GM12878 (cell line): ENCODE measurements around the gene CTSW. TPM values are rescaled to one million over a fixed set of nuclear protein-coding genes. Genes with fewer than 3 reads are reported as not detected.

ENCODE experiments used
- ATAC-seq: fragments of 200-7000 bp; cut with Tn5 transposase; 3 replicates; pipeline ENCODE4 v1.9.1; 2020; ENCODE audit warnings: mild to moderate bottlenecking, moderate library complexity
- BruUV-seq: library from RNA; stranded (reverse); fragments of 400-500 nt; replicated peaks from 2 replicates; lab custom pipeline; 2021; lab: Mats Ljungman, UMichigan
- CTCF ChIA-PET: fragments of 300-600 bp; sonication (Branson Sonifier 250); formaldehyde crosslinking; extraction: SDS; loops from one replicate; lab custom pipeline; 2021; ENCODE audit warnings: inconsistent platforms; lab: Yijun Ruan, JAX
- POLR2A ChIA-PET: fragments of 350-600 bp; formaldehyde crosslinking; extraction: SDS; loops from one replicate; lab custom pipeline; 2021; ENCODE audit warnings: inconsistent platforms; lab: Charles Lee
- RAD21 ChIA-PET: fragments of 300-600 bp; sonication (Branson Sonifier 250); formaldehyde crosslinking; loops from one replicate; lab custom pipeline; 2023; ENCODE audit warnings: antibody characterized with exemption; ENCODE audit not compliant: unreplicated experiment; lab: Charles Lee
- SMC1A ChIA-PET: fragments of 300-600 bp; sonication (Branson Sonifier 250); formaldehyde crosslinking; loops from one replicate; lab custom pipeline; 2023; ENCODE audit not compliant: unreplicated experiment, uncharacterized antibody; lab: Charles Lee
- DNase-seq: peaks from one replicate; pipeline ENCODE4 v3.0.0-alpha.2; 2011; ENCODE audit warnings: low read depth, low spot score
- FAIRE-seq: peaks from 3 replicates; lab custom pipeline; 2011; peaks lifted over from hg19 to GRCh38; lab: Jason Lieb, UNC
- H2AFZ ChIP-seq: 2 replicates; pipeline ENCODE4 v1.6.0; 2011; ENCODE audit warnings: low read depth, low read length, control low read depth; ENCODE audit not compliant: control insufficient read depth
- H3K27ac ChIP-seq: 2 replicates; pipeline ENCODE4 v1.5.1; 2011; ENCODE audit warnings: control low read depth; ENCODE audit not compliant: control insufficient read depth, insufficient read depth
- H3K27me3 ChIP-seq, 2 experiments: replicated peaks in 1 of 2; 2 replicates each; pipeline versions ENCODE4 v1.6.0 to v1.6.1; 2011; ENCODE audit warnings: low read length in 1 of 2; ENCODE audit not compliant: control insufficient read depth in 2 of 2, insufficient read depth in 2 of 2
- H3K36me3 ChIP-seq, 2 experiments: 2 replicates each; pipeline ENCODE4 v1.5.1; 2011; ENCODE audit warnings: low read length in 1 of 2; ENCODE audit not compliant: control insufficient read depth in 2 of 2, insufficient read depth in 2 of 2
- H3K4me1 ChIP-seq: 2 replicates; pipeline ENCODE4 v1.6.1; 2011; ENCODE audit warnings: mild to moderate bottlenecking, low read length, moderate library complexity, mixed read lengths; ENCODE audit not compliant: control insufficient read depth, insufficient read depth
- H3K4me2 ChIP-seq: 2 replicates; pipeline ENCODE4 v1.6.0; 2011; ENCODE audit warnings: control low read depth; ENCODE audit not compliant: control insufficient read depth, insufficient read depth
- H3K4me3 ChIP-seq: fragments of 200-600 bp; sonication (generic); 2 replicates; pipeline ENCODE4 v1.5.1; 2016
- H3K79me2 ChIP-seq: 2 replicates; pipeline ENCODE4 v1.6.0; 2011; ENCODE audit warnings: low read length; ENCODE audit not compliant: control insufficient read depth, insufficient read depth
- H3K9ac ChIP-seq: 2 replicates; pipeline ENCODE4 v1.8.0; 2011; ENCODE audit warnings: low read length, control low read depth, mixed read lengths; ENCODE audit not compliant: control insufficient read depth, insufficient read depth
- H3K9me3 ChIP-seq: replicated peaks from 3 replicates; pipeline ENCODE4 v1.5.1; 2011; ENCODE audit warnings: mild to moderate bottlenecking, low read length; ENCODE audit not compliant: control insufficient read depth, insufficient read depth
- H4K20me1 ChIP-seq: 2 replicates; pipeline ENCODE4 v1.6.0; 2011; ENCODE audit not compliant: control insufficient read depth, insufficient read depth
- BCLAF1 ChIP-seq: fragments of 450-650 bp; IDR thresholded peaks from 2 replicates; pipeline ENCODE4 v1.6.1; 2017; ENCODE audit warnings: antibody characterized with exemption, mild to moderate bottlenecking, moderate library complexity
- ELK1 ChIP-seq: IDR thresholded peaks from 2 replicates; pipeline ENCODE4 v1.6.1; 2012; ENCODE audit warnings: low read depth, low read length, improper control_type of control experiment
- HCFC1 ChIP-seq: fragments of 150-350 bp; IDR thresholded peaks from 2 replicates; pipeline ENCODE4 v1.6.1; 2014; ENCODE audit warnings: low read length
- MEF2A ChIP-seq: IDR thresholded peaks from 2 replicates; pipeline ENCODE4 v1.6.1; 2011; ENCODE audit warnings: low read depth, mild to moderate bottlenecking, low read length, moderate library complexity; ENCODE audit not compliant: insufficient read depth
- MTA3 ChIP-seq: IDR thresholded peaks from 2 replicates; pipeline ENCODE4 v1.6.1; 2012; ENCODE audit warnings: low read length, inconsistent platforms, borderline replicate concordance
- NR2C2 ChIP-seq: IDR thresholded peaks from 2 replicates; pipeline ENCODE4 v1.6.1; 2011; ENCODE audit warnings: borderline replicate concordance, low read depth; ENCODE audit not compliant: control insufficient read depth, insufficient read length
- NR2F1 ChIP-seq: fragments of 450-650 bp; conservative IDR thresholded peaks from 2 replicates; pipeline ENCODE4 v1.6.1; 2017; ENCODE audit warnings: mild to moderate bottlenecking
- POLR2A ChIP-seq: IDR thresholded peaks from 2 replicates; pipeline ENCODE4 v1.6.1; 2011; ENCODE audit warnings: low read depth, mild to moderate bottlenecking, low read length
- RELB ChIP-seq: fragments of 450-650 bp; IDR thresholded peaks from 2 replicates; pipeline ENCODE4 v1.6.1; 2017; ENCODE audit warnings: low read depth, mild to moderate bottlenecking, moderate library complexity
- RUNX3 ChIP-seq: IDR thresholded peaks from 2 replicates; pipeline ENCODE4 v1.6.1; 2012; ENCODE audit warnings: low read length, inconsistent platforms
- SIN3A ChIP-seq: IDR thresholded peaks from 2 replicates; pipeline ENCODE4 v1.6.1; 2012; ENCODE audit warnings: low read depth, low read length, improper control_type of control experiment
- SMAD1 ChIP-seq: fragments of 450-650 bp; IDR thresholded peaks from 2 replicates; pipeline ENCODE4 v1.6.1; 2018; ENCODE audit warnings: mild to moderate bottlenecking, low read depth; ENCODE audit not compliant: partially characterized antibody
- SUZ12 ChIP-seq: fragments of 200-600 bp; sonication (generic); IDR thresholded peaks from one replicate; pipeline ENCODE4 v1.6.1; 2018; ENCODE audit warnings: antibody characterized with exemption, mild to moderate bottlenecking; ENCODE audit not compliant: unreplicated experiment
- TAF1 ChIP-seq: IDR thresholded peaks from 2 replicates; pipeline ENCODE4 v1.6.1; 2011; ENCODE audit warnings: mild to moderate bottlenecking, low read depth, low read length, borderline replicate concordance
- ZBTB4 ChIP-seq: fragments of 450-650 bp; formaldehyde crosslinking; IDR thresholded peaks from 2 replicates; pipeline ENCODE4 v1.4.0; 2022; ENCODE audit warnings: mild to moderate bottlenecking, moderate library complexity
- WGBS: methylation state at CpG from one replicate; pipeline ENCODE4 v1.1.6; 2016; ENCODE audit warnings: low lambda C conversion rate; ENCODE audit not compliant: insufficient replicate concordance, insufficient coverage; ENCODE audit errors: missing lambda C conversion rate; 5-methylcytosine and 5-hydroxymethylcytosine counted together
- in situ Hi-C: fragments of 300-500 bp; cut with MboI; formaldehyde crosslinking; loops from 9 replicates; pipeline ENCODE4 v1.14.3; 2018; ENCODE audit warnings: mixed read lengths
- intact Hi-C: fragments of 100-400 bp; cut with micrococcal nuclease; formaldehyde crosslinking; loops from one replicate; pipeline ENCODE4 v1.14.2; 2022; ENCODE audit not compliant: unreplicated experiment
- polyA plus RNA-seq, 11 experiments: library from polyadenylated mRNA; depleted of rRNA in 4 of 11; unstranded in 6 of 11; stranded (reverse) in 5 of 11; fragments of >200 nt; fragmentation: Nextera tagmentation in 4 of 11; fragmentation: Illumina TruSeq in 1 of 11; extraction: Ambion mirVana in 4 of 11; extraction: Trizol in 1 of 11; gene quantifications; 1 replicate in 1 of 11; 2 replicates in 10 of 11; pipeline versions ENCODE4 v1.2.1 to v1.2.3, GENCODE V29; 2011 to 2016; ENCODE audit warnings: inconsistent platforms in 2 of 11, missing spikeins in 2 of 11, low read depth in 1 of 11
- total RNA-seq, 4 experiments: library from RNA; depleted of rRNA in 3 of 4; stranded (reverse); fragments of >200 nt in 3 of 4; fragmentation: Illumina TruSeq in 1 of 4; extraction: Trizol in 1 of 4; gene quantifications; 2 replicates each; pipeline versions ENCODE4 v1.2.1 to v1.2.3, GENCODE V29; 2013 to 2021

CTSW gene
- total and polyA plus RNA-seq, 10 of the 15 experiments (the other 5 are each of a cell fraction or from before 2014, with no cell fraction given) = 0.53 to 12.0 (median 1.7) TPM

GRCh38 chr11:65894034-65894591 is 14.5 kb downstream of the CTSW start:
- in situ Hi-C loops (no loop called here), intact Hi-C loops (loop anchor here (5.0 to 10.0 kb wide), 2 partner anchors 33 to 241 kb away; no protein-coding TSS in a partner anchor)
- DNase-seq = no peak
- ChIA-PET RAD21 (interaction anchor here (0.8 to 8.0 kb wide), 6 partner anchors 9 to 175 kb away, joined by 3 to 76 read pairs (median 4); partner anchors contain the start of genes C11orf68, CFL1 and MUS81), CTCF (interaction anchor here (0.7 to 2.0 kb wide), 10 partner anchors 8 to 330 kb away, joined by 3 to 14 read pairs (median 4); no protein-coding TSS in a partner anchor), SMC1A (interaction anchor here (0.6 to 6.6 kb wide), 9 partner anchors 9 to 249 kb away, joined by 3 to 28 read pairs (median 4); partner anchors contain the start of gene C11orf68), POLR2A (interaction anchor here (0.6 to 7.4 kb wide), 6 partner anchors 8 to 220 kb away, joined by 3 to 155 read pairs (median 3); partner anchors contain the start of genes CFL1, FOSL1 and MUS81)
- H3K27me3 ChIP-seq = no peaks in the 10 kb centered on the region
- no peaks in the 10 kb centered on the region for H3K36me3 ChIP-seq
- peak overlapping the region; percentile 99 for H3K4me2 ChIP-seq
- H2AFZ ChIP-seq = peak overlapping the region; percentile 79
- H3K9ac ChIP-seq = peak overlapping the region; percentile 85
- H3K4me1 ChIP-seq = peaks cover 27% of the 10 kb centered on the region
- 3% methylated on average over 16 of the region's 16 CpGs for WGBS
- no peaks in the 10 kb centered on the region for H3K9me3 ChIP-seq
- FAIRE-seq = no peak
- H3K4me3 ChIP-seq = peak overlapping the region; percentile 98
- peak; percentile 29 for ATAC-seq
- no TSS peak for BruUV-seq
- peaks cover 47% of the 10 kb centered on the region for H3K79me2 ChIP-seq
- H3K27ac ChIP-seq = peak overlapping the region; percentile 86
- H4K20me1 ChIP-seq = no peaks in the 10 kb centered on the region
- TF ChIP-seq BCLAF1 (no peak), MEF2A (no peak), MTA3 (no peak), RUNX3 (no peak), HCFC1 (no peak; the same call in 1 of the 2 replicates), POLR2A (peak; percentile 83), ELK1 (no peak; the same call in 1 of the 2 replicates), SMAD1 (no peak), NR2C2 (no peak), NR2F1 (peak; percentile 46; the same call in 1 of the 2 replicates), TAF1 (peak; percentile 38; the same call in 1 of the 2 replicates), ZBTB4 (CRISPR knock-in tag) (no peak), SIN3A (no peak), RELB (no peak), SUZ12 (no peak)
